ENCODE measurements around the gene RHEBL1. TPM values are rescaled to one million over a fixed set of nuclear protein-coding genes. Genes with fewer than 3 reads are reported as not detected.

The RHEBL1 gene
- total RNA-seq, 1 donor from 2014 or later, result 10.9 TPM

GRCh38 chr12:49022558-49023178, 47.1 kb downstream of the RHEBL1 start:
- H3K4me1 Mint-ChIP-seq, result peaks cover 14% of the 10 kb centered on the region
- H3K27ac Mint-ChIP-seq, result peak overlapping the region; percentile 72
- H3K27me3 Mint-ChIP-seq, result no peaks in the 10 kb centered on the region
- no peak for DNase-seq
- intact Hi-C loops (cut with micrococcal nuclease), result no loop called here
- peaks cover 67% of the 10 kb centered on the region for H3K36me3 Mint-ChIP-seq (ENCODE audit: low read depth)
- H3K4me3 Mint-ChIP-seq, result no peak overlapping the region
- no peaks in the 10 kb centered on the region for H3K9me3 Mint-ChIP-seq

GRCh38 chr12:49021292-49021915, 48.4 kb downstream of the RHEBL1 start:
- intact Hi-C loops (cut with micrococcal nuclease), result no loop called here
- Mint-ChIP-seq H3K27ac (no peak overlapping the region), H3K4me1 (peaks cover 21% of the 10 kb centered on the region), H3K4me3 (no peak overlapping the region), H3K36me3 (ENCODE audit: low read depth) (peaks cover 59% of the 10 kb centered on the region), H3K27me3 (no peaks in the 10 kb centered on the region), H3K9me3 (no peaks in the 10 kb centered on the region)
- no peak for DNase-seq

GRCh38 chr12:49020441-49020840, 49.3 kb downstream of the RHEBL1 start:
- intact Hi-C loops (cut with micrococcal nuclease), result no loop called here
- H3K9me3 Mint-ChIP-seq, result no peaks in the 10 kb centered on the region
- H3K27ac Mint-ChIP-seq, result no peak overlapping the region
- DNase-seq, result no peak
- H3K36me3 Mint-ChIP-seq (ENCODE audit: low read depth), result peaks cover 53% of the 10 kb centered on the region
- H3K27me3 Mint-ChIP-seq, result no peaks in the 10 kb centered on the region
- no peak overlapping the region for H3K4me3 Mint-ChIP-seq
- peaks cover 23% of the 10 kb centered on the region for H3K4me1 Mint-ChIP-seq

- H3K9me3 Mint-ChIP-seq, result no peaks in the 10 kb centered on the region
- H3K27me3 Mint-ChIP-seq, result no peaks in the 10 kb centered on the region
- DNase-seq, result peak; percentile 82
- intact Hi-C loops (cut with micrococcal nuclease), result no loop called here
- peaks cover 25% of the 10 kb centered on the region for H3K4me1 Mint-ChIP-seq
- peaks cover 51% of the 10 kb centered on the region for H3K36me3 Mint-ChIP-seq (ENCODE audit: low read depth)
- peak overlapping the region; percentile 90 for H3K4me3 Mint-ChIP-seq
- H3K27ac Mint-ChIP-seq, result peak overlapping the region; percentile 85
Observed at GRCh38 chr12:49019443-49020324, 50.1 kb downstream of the RHEBL1 start.

- intact Hi-C loops (cut with micrococcal nuclease), result no loop called here
- peaks cover 45% of the 10 kb centered on the region for H3K36me3 Mint-ChIP-seq (ENCODE audit: low read depth)
Observed at GRCh38 chr12:49019120-49019430, 50.7 kb downstream of the RHEBL1 start.

GRCh38 chr12:49018261-49019119, 51.3 kb downstream of the RHEBL1 start, which contains the start of gene PRKAG1:
Gene PRKAG1, minus strand, starts transcription at chr12:49018776. Its CDS starts 36 bp downstream, at chr12:49018740.
- peak; percentile 99 for DNase-seq
- Mint-ChIP-seq H3K4me3 (peak within 1 kb of the TSS; percentile 90), H3K9me3 (no peaks in the 10 kb centered on the region), H3K27me3 (no peaks in the 10 kb centered on the region), H3K36me3 (ENCODE audit: low read depth) (peaks cover 45% of the 10 kb centered on the region), H3K4me1 (peaks cover 25% of the 10 kb centered on the region), H3K27ac (peak within 1 kb of the TSS; percentile 91)
- intact Hi-C loops (cut with micrococcal nuclease), result loop anchor here (1.0 kb wide), 3 partner anchors 19 to 113 kb away; partner anchors contain the start of genes DDN and TUBA1B

More at GRCh38 chr12:49019120-49019430, 50.7 kb downstream of the RHEBL1 start:
- peaks cover 25% of the 10 kb centered on the region for H3K4me1 Mint-ChIP-seq
- H3K4me3 Mint-ChIP-seq, result peak overlapping the region; percentile 90
- DNase-seq, result no peak
- H3K9me3 Mint-ChIP-seq, result no peaks in the 10 kb centered on the region
- no peaks in the 10 kb centered on the region for H3K27me3 Mint-ChIP-seq
- H3K27ac Mint-ChIP-seq, result peak overlapping the region; percentile 91

GRCh38 chr12:49017891-49018260, 51.9 kb downstream of the RHEBL1 start:
- Mint-ChIP-seq H3K4me1 (peaks cover 25% of the 10 kb centered on the region), H3K27me3 (no peaks in the 10 kb centered on the region), H3K36me3 (ENCODE audit: low read depth) (peaks cover 41% of the 10 kb centered on the region), H3K9me3 (no peaks in the 10 kb centered on the region), H3K4me3 (peak overlapping the region; percentile 90), H3K27ac (peak overlapping the region; percentile 91)
- intact Hi-C loops (cut with micrococcal nuclease), result loop anchor here (1.0 kb wide), 3 partner anchors 19 to 113 kb away; partner anchors contain the start of genes DDN and TUBA1B
- peak; percentile 79 for DNase-seq

GRCh38 chr12:49015196-49015595, 54.6 kb downstream of the RHEBL1 start:
- no peak for DNase-seq
- Mint-ChIP-seq H3K4me3 (no peak overlapping the region), H3K27me3 (no peaks in the 10 kb centered on the region), H3K4me1 (peaks cover 25% of the 10 kb centered on the region), H3K36me3 (ENCODE audit: low read depth) (peaks cover 33% of the 10 kb centered on the region), H3K9me3 (no peaks in the 10 kb centered on the region), H3K27ac (no peak overlapping the region)
- intact Hi-C loops (cut with micrococcal nuclease), result no loop called here

Other genes starting within 250 kb of the RHEBL1 start
- 122 and 126 TPM in 2 replicates for gene DDX23, start 217.8 kb downstream of the RHEBL1 start, total RNA-seq
- gene RND1, start 204.1 kb downstream of the RHEBL1 start, total RNA-seq, result 4.4 and 5.7 TPM in 2 replicates
- 68.6 and 75.3 TPM in 2 replicates for gene FKBP11, start 144.5 kb downstream of the RHEBL1 start, total RNA-seq
- gene ARF3, start 112.5 kb downstream of the RHEBL1 start, total RNA-seq, result 109 and 112 TPM in 2 replicates
- 0.19 and 0.21 TPM in 2 replicates for gene WNT10B, start 98.2 kb downstream of the RHEBL1 start, total RNA-seq
- not detected in 2 replicates for gene WNT1, start 91.7 kb downstream of the RHEBL1 start, total RNA-seq
- 1.4 and 1.5 TPM in 2 replicates for gene DDN, start 70.6 kb downstream of the RHEBL1 start, total RNA-seq
- 75.3 and 89.8 TPM in 2 replicates for gene PRKAG1, start 51.2 kb downstream of the RHEBL1 start, total RNA-seq
- gene KMT2D, start 9.2 kb downstream of the RHEBL1 start, total RNA-seq, result 101 TPM in 2 replicates
- 0.07 and 0.09 TPM in 2 replicates for gene DHH, start 24.8 kb upstream of the RHEBL1 start, total RNA-seq
- gene LMBR1L, start 40.9 kb upstream of the RHEBL1 start, total RNA-seq, result 39.9 and 43.7 TPM in 2 replicates
- 1,679 and 1,696 TPM in 2 replicates for gene TUBA1B, start 61.4 kb upstream of the RHEBL1 start, total RNA-seq
- gene TUBA1A, start 119.1 kb upstream of the RHEBL1 start, total RNA-seq, result 45.9 and 46.8 TPM in 2 replicates
- gene TUBA1C, start 195.1 kb upstream of the RHEBL1 start, total RNA-seq, result 286 and 305 TPM in 2 replicates
- gene PRPH, start 225.2 kb upstream of the RHEBL1 start, total RNA-seq, result 0.23 TPM in 1 of 2 replicates, not detected in the other

All from activated CD4-positive, alpha-beta T cell treated with anti-CD3 and anti-CD28 coated beads, Interleukin-2, amount 10 ng/mL, durations not matched to agents 24 days and 14 days (primary cell).